HG03196 (cell line): ENCODE measurements around the gene PKD1L1.
"Not testable (repeated sequence)": the region's sequence is repeated elsewhere in the genome, so short reads cannot be mapped to it uniquely, and the experiment has no call there.

ENCODE experiments used
- ATAC-seq: cut with Tn5 transposase; IDR thresholded peaks from one replicate; pipeline ENCODE4 v1.9.1; 2021; ENCODE audit not compliant: unreplicated experiment

The PKD1L1 gene

GRCh38 chr7:47775238-47775637 lies 173.0 kb downstream of the PKD1L1 start:
- ATAC-seq, result no peak

- ATAC-seq, result no peak
Observed at GRCh38 chr7:47772492-47772891, 175.8 kb downstream of the PKD1L1 start.

GRCh38 chr7:47771990-47772360 lies 176.3 kb downstream of the PKD1L1 start:
- ATAC-seq, result no peak

- ATAC-seq, result no peak
Observed at GRCh38 chr7:47771336-47771989, 176.8 kb downstream of the PKD1L1 start.

- ATAC-seq, result no peak
Observed at GRCh38 chr7:47766126-47766525, 182.1 kb downstream of the PKD1L1 start.

GRCh38 chr7:47765373-47765979 lies 182.8 kb downstream of the PKD1L1 start:
- no peak for ATAC-seq

- ATAC-seq, result no peak
Observed at GRCh38 chr7:47764746-47765145, 183.5 kb downstream of the PKD1L1 start.

- ATAC-seq, result no peak
Observed at GRCh38 chr7:47763063-47763974, 184.9 kb downstream of the PKD1L1 start.

GRCh38 chr7:47762746-47763062 lies 185.6 kb downstream of the PKD1L1 start:
- no peak for ATAC-seq

- ATAC-seq, result no peak
Observed at GRCh38 chr7:47762207-47762606, 186.1 kb downstream of the PKD1L1 start.

GRCh38 chr7:47759056-47759706 lies 189.1 kb downstream of the PKD1L1 start:
- no peak for ATAC-seq

- ATAC-seq, result no peak
Observed at GRCh38 chr7:47758546-47758945, 189.7 kb downstream of the PKD1L1 start.

GRCh38 chr7:47757921-47758411 lies 190.3 kb downstream of the PKD1L1 start:
- no peak for ATAC-seq

GRCh38 chr7:47756636-47757035 lies 191.6 kb downstream of the PKD1L1 start:
- no peak for ATAC-seq

- no peak for ATAC-seq
Observed at GRCh38 chr7:47755248-47755647, 193.0 kb downstream of the PKD1L1 start.

GRCh38 chr7:47751724-47752123 lies 196.5 kb downstream of the PKD1L1 start:
- not testable (repeated sequence) for ATAC-seq

- ATAC-seq, result no peak
Observed at GRCh38 chr7:47751043-47751442, 197.2 kb downstream of the PKD1L1 start.

GRCh38 chr7:47748041-47748440 lies 200.2 kb downstream of the PKD1L1 start:
- no peak for ATAC-seq

- ATAC-seq, result no peak
Observed at GRCh38 chr7:47747160-47747559, 201.1 kb downstream of the PKD1L1 start.

GRCh38 chr7:47746468-47746867 lies 201.8 kb downstream of the PKD1L1 start:
- ATAC-seq, result no peak

GRCh38 chr7:47744883-47745282 lies 203.4 kb downstream of the PKD1L1 start:
- no peak for ATAC-seq
